PFSK-1 (cell line): ENCODE measurements around the gene KCNA2.

Experiments used
- FOXP2 ChIP-seq: optimal IDR thresholded peaks from 2 replicates; pipeline ENCODE3; 2011; ENCODE audit warnings: borderline replicate concordance, control low read depth, inconsistent platforms; ENCODE audit not compliant: insufficient read depth; ENCODE audit errors: extremely low read length, extremely low read depth
- POLR2AphosphoS5 ChIP-seq: IDR thresholded peaks from 2 replicates; pipeline ENCODE4 v1.6.1; 2012; ENCODE audit warnings: low read depth, mild to moderate bottlenecking, control low read depth, low read length, moderate library complexity
- REST ChIP-seq, 2 experiments: IDR thresholded peaks; 2 replicates each; pipeline versions ENCODE4 v1.6.1 to v1.8.0; 2011 to 2012; ENCODE audit warnings: low read depth in 2 of 2, low read length in 2 of 2, control low read depth in 1 of 2, inconsistent platforms in 1 of 2, mild to moderate bottlenecking in 1 of 2, moderate library complexity in 1 of 2; ENCODE audit not compliant: insufficient read depth in 1 of 2
- SIN3A ChIP-seq: IDR thresholded peaks from 2 replicates; pipeline ENCODE4 v1.6.1; 2012; ENCODE audit warnings: mild to moderate bottlenecking, low read length, moderate library complexity, borderline replicate concordance; ENCODE audit not compliant: insufficient read depth
- TAF1 ChIP-seq: IDR thresholded peaks from 2 replicates; pipeline ENCODE4 v1.6.1; 2012; ENCODE audit warnings: low read length, control low read depth, borderline replicate concordance; ENCODE audit not compliant: insufficient read depth

The KCNA2 gene

GRCh38 chr1:110612060-110612745 lies 6.0 kb upstream of the KCNA2 start:
- TF ChIP-seq POLR2AphosphoS5 (no peak), TAF1 (no peak), REST (IDR thresholded peaks at IDR 0.05; ENCODE audit: insufficient read depth in 1 of 2, low read depth in 2 of 2, low read length in 2 of 2) (no peak), FOXP2 (no peak), SIN3A (no peak)

- TF ChIP-seq POLR2AphosphoS5 = no peak
- no peak for TF ChIP-seq FOXP2
- no peak for TF ChIP-seq SIN3A
- no peak for TF ChIP-seq TAF1
- no peak for TF ChIP-seq REST (IDR thresholded peaks at IDR 0.05; ENCODE audit: insufficient read depth in 1 of 2, low read depth in 2 of 2, low read length in 2 of 2)
These were observed 4.6 kb upstream of the KCNA2 start for GRCh38 chr1:110610696-110611286.

- TF ChIP-seq SIN3A (no peak), POLR2AphosphoS5 (no peak), FOXP2 (no peak), TAF1 (no peak), REST (IDR thresholded peaks at IDR 0.05; ENCODE audit: insufficient read depth in 1 of 2, low read depth in 2 of 2, low read length in 2 of 2) (no peak)
These were observed 3.9 kb upstream of the KCNA2 start for GRCh38 chr1:110610084-110610483.

GRCh38 chr1:110608247-110608646 lies 2.1 kb upstream of the KCNA2 start:
- TF ChIP-seq SIN3A (no peak), POLR2AphosphoS5 (no peak), TAF1 (no peak), FOXP2 (no peak), REST (IDR thresholded peaks at IDR 0.05; ENCODE audit: insufficient read depth in 1 of 2, low read depth in 2 of 2, low read length in 2 of 2) (no peak)
